ENCODE results near the gene FUT6. TPM values are rescaled to one million over a fixed set of nuclear protein-coding genes. Genes with fewer than 3 reads are reported as not detected.
"Not testable (repeated sequence)": the region's sequence is repeated elsewhere in the genome, so short reads cannot be mapped to it uniquely, and the experiment has no call there.

The FUT6 gene, protein sequence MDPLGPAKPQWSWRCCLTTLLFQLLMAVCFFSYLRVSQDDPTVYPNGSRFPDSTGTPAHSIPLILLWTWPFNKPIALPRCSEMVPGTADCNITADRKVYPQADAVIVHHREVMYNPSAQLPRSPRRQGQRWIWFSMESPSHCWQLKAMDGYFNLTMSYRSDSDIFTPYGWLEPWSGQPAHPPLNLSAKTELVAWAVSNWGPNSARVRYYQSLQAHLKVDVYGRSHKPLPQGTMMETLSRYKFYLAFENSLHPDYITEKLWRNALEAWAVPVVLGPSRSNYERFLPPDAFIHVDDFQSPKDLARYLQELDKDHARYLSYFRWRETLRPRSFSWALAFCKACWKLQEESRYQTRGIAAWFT
- not detected for total RNA-seq

GRCh38 chr19:5839065-5840017, at the start of gene FUT6:
Gene FUT6 (minus strand): TSS chr19:5839702. CDS start chr19:5832567, 7,135 bp downstream.
- H3K9me3 Mint-ChIP-seq, result no peaks in the 10 kb centered on the region
- DNase-seq, result no peak
- H3K36me3 Mint-ChIP-seq, result no peaks in the 10 kb centered on the region
- peaks cover 14% of the 10 kb centered on the region for H3K4me1 Mint-ChIP-seq
- no peak within 1 kb of the TSS for H3K27ac Mint-ChIP-seq
- H3K4me3 Mint-ChIP-seq, result no peak within 1 kb of the TSS
- no peaks in the 10 kb centered on the region for H3K27me3 Mint-ChIP-seq

DNA sequence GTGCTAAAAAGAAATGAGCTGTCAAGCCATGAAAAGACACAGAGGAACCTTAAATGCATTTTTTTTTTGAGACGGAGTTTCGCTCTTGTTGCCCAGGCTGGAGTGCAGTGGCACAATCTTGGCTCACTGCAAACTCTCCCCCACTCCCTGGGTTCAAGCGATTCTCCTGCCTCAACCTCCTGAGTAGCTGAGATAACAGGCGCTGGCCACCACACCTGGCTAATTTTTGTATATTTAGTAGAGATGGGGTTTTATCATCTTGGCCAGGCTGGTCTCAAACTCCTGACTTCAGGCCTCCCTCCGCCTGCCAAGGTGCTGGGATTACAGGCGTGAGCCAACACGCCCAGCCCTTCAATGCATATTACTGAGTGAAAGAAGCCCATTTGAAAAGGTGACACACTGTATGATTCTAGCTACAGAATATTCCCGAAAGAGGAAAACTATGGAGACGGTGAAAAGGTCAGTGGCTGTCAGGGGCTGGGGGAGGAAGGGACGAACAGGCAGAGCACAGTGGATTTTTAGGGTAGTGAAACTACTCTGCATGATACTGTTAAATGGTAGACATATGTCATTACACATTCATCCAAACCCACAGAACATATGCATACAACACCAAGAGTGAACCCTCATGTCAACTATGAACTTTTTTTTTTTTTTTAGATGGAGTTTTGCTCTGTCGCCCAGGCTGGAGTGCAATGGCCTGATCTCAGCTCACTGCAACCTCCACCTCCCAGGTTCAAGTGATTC, 44.7 kb upstream of the FUT6 start:
- H3K27ac Mint-ChIP-seq, H3K36me3 Mint-ChIP-seq, H3K9me3 Mint-ChIP-seq, H3K4me3 Mint-ChIP-seq, H3K4me1 Mint-ChIP-seq, DNase-seq: not testable (repeated sequence)
- H3K27me3 Mint-ChIP-seq, result peaks cover 55% of the 10 kb centered on the region

GRCh38 chr19:5883157-5883873, 43.8 kb upstream of the FUT6 start:
- not testable (repeated sequence) for H3K4me1 Mint-ChIP-seq, H3K4me3 Mint-ChIP-seq, H3K36me3 Mint-ChIP-seq, H3K9me3 Mint-ChIP-seq, DNase-seq, H3K27ac Mint-ChIP-seq
- peaks cover 54% of the 10 kb centered on the region for H3K27me3 Mint-ChIP-seq

DNA sequence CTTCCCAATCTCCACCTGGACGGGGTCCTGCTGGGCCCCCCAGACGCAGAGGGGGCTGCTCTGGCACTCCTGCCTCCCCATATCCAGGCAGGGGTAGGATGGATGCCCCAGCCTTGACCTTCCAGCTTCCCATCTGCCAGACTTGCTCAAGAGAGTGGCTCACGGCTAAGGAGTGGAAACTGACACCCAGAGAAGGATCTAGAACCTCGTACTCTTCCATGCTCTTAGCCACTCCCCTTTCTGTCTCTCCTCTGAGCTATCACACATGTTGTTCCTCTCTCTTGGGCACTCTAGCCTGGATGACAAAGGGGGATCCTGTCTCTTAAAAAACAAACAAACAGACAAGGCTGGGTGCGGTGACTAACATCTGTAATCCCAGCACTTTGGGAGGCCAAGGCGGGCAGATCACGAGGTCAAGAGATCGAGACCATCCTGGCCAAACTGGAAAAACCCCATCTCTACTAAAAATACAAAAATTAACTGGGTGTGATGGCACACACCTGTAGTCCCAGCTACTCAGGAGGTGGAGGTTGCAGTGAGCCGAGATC, 43.0 kb upstream of the FUT6 start:
- Mint-ChIP-seq H3K27ac (no peak overlapping the region), H3K4me1 (no peaks in the 10 kb centered on the region), H3K9me3 (no peaks in the 10 kb centered on the region), H3K4me3 (no peak overlapping the region), H3K36me3 (no peaks in the 10 kb centered on the region), H3K27me3 (peaks cover 56% of the 10 kb centered on the region)
- no peak for DNase-seq

DNA sequence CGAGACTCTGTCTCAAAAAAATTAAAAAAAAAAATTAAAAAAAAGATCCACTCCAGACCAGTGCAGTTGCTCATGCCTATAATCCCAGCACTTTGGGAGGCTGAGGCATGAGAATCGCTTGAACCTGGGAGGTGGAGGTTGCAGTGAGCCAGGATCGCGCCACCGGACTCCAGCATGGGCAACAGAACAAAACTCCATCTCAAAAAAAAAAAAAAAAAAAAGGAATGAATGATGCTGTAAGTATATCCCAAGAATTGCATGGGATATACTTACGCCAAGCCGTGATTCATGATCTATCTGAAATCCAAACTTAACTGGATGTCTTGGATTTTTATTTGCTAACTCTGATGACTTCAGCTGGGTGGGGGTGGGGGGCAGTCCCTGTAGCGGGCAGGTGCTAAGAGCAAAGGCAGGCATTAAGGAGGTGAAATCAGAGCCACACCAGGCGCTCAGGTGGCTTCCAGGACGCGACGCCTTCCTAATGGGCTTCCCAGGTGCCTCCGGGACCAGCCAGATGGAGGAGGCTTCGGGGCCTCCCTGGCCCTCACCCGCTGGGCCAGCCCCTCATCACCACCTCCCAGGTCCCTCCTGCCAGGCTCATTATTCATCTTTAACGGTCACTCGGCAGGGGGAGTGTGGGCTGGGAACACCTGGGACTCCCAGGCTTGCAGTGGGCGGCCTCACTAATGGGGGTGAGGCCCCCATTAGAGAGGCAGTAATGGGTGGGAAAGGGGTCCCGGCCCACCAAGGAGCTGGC, 42.2 kb upstream of the FUT6 start:
- Mint-ChIP-seq H3K27ac (no peak overlapping the region), H3K27me3 (peaks cover 57% of the 10 kb centered on the region), H3K36me3 (no peaks in the 10 kb centered on the region), H3K4me3 (no peak overlapping the region), H3K9me3 (no peaks in the 10 kb centered on the region), H3K4me1 (no peaks in the 10 kb centered on the region)
- DNase-seq, result no peak

DNA sequence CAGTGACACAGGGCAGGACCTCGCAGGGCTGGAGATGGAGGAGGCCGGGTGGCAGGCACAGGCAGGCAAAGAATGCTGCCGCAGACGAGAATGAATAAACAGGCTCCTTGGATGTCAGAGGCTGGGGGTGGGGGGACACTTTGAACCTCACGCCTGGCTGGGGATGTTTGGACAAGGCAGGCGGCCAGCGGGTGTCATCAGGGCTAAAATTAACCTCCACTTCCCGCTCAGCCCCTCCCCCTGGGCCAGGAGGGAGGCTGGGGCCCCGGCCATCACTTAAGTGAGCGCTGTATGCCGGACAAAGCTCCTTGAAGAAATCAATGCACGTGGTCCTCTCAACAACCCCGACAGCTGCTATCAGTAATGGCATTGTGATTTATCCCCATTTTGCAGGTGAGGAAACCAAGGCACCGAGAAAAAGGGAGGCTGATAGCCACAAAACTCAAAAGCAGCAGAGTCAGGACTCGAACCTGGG, 41.1 kb upstream of the FUT6 start:
- no peak overlapping the region for H3K4me3 Mint-ChIP-seq
- H3K27me3 Mint-ChIP-seq, result peaks cover 63% of the 10 kb centered on the region
- no peaks in the 10 kb centered on the region for H3K4me1 Mint-ChIP-seq
- no peaks in the 10 kb centered on the region for H3K9me3 Mint-ChIP-seq
- H3K27ac Mint-ChIP-seq, result no peak overlapping the region
- no peak for DNase-seq
- no peaks in the 10 kb centered on the region for H3K36me3 Mint-ChIP-seq

GRCh38 chr19:5880196-5880595, 40.7 kb upstream of the FUT6 start:
- no peak overlapping the region for H3K4me3 Mint-ChIP-seq
- no peaks in the 10 kb centered on the region for H3K36me3 Mint-ChIP-seq
- no peak for DNase-seq
- no peak overlapping the region for H3K27ac Mint-ChIP-seq
- H3K9me3 Mint-ChIP-seq, result no peaks in the 10 kb centered on the region
- H3K27me3 Mint-ChIP-seq, result peaks cover 60% of the 10 kb centered on the region
- H3K4me1 Mint-ChIP-seq, result no peaks in the 10 kb centered on the region

- Mint-ChIP-seq H3K27ac (no peak overlapping the region), H3K36me3 (no peaks in the 10 kb centered on the region), H3K9me3 (no peaks in the 10 kb centered on the region), H3K27me3 (peaks cover 52% of the 10 kb centered on the region), H3K4me1 (no peaks in the 10 kb centered on the region), H3K4me3 (no peak overlapping the region)
- no peak for DNase-seq
Observed at GRCh38 chr19:5877882-5878281, 38.4 kb upstream of the FUT6 start.

GRCh38 chr19:5877427-5877826, 37.9 kb upstream of the FUT6 start:
- Mint-ChIP-seq H3K9me3 (no peaks in the 10 kb centered on the region), H3K4me1 (no peaks in the 10 kb centered on the region), H3K27me3 (peaks cover 52% of the 10 kb centered on the region), H3K4me3 (no peak overlapping the region), H3K36me3 (no peaks in the 10 kb centered on the region), H3K27ac (no peak overlapping the region)
- no peak for DNase-seq

DNA sequence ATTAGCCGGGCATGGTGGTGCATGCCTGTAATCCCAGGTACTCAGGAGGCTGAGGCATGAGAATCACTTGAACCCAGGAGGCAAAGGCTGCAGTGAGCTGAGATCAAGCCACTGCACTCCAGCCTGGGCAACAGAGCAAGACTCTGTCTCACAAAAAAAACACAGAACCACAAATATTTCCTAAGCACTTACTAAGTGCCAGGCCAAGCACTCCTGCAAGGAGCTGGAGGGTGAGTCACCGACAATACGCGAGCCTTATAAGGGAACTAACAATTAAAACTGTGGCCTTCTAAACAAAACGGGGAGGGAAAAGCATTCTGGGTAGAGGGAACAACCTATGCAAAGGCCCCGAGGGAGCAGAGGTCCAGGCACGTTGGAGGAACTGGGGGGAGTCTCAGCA, 35.0 kb upstream of the FUT6 start:
- not testable (repeated sequence) for H3K4me1 Mint-ChIP-seq, H3K4me3 Mint-ChIP-seq, H3K9me3 Mint-ChIP-seq, DNase-seq, H3K36me3 Mint-ChIP-seq, H3K27ac Mint-ChIP-seq
- peaks cover 30% of the 10 kb centered on the region for H3K27me3 Mint-ChIP-seq

DNA sequence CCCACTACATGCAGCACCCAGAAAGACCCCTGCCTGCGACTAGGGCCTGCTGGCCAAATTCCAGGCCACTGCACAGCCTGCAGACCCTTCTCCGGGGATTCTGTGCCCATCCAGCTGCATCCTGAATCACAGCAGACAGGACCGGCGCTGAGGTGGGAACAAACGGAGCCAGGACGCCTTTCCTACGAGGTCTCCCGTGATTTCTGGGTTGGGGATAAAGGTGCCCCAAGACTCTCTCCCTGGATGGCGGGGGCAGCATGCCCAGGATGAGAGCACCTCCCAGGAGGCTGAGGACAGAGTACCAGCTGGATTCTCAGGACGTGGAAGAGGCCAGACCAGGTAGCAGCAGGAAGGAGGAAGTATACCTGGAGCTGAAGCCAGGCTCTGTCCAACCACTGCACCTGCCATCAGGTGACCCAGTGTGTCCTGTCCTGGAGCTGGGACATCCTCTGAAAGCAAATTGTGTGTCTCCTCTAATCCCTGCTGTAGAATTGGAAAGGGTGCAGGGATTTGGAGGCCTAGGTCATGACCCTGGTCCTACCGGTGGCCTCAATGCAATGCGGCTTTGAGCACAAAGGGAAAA, 34.2 kb upstream of the FUT6 start:
- H3K9me3 Mint-ChIP-seq, result no peaks in the 10 kb centered on the region
- no peak overlapping the region for H3K4me3 Mint-ChIP-seq
- H3K4me1 Mint-ChIP-seq, result no peaks in the 10 kb centered on the region
- no peak overlapping the region for H3K27ac Mint-ChIP-seq
- peaks cover 22% of the 10 kb centered on the region for H3K27me3 Mint-ChIP-seq
- DNase-seq, result no peak
- H3K36me3 Mint-ChIP-seq, result no peaks in the 10 kb centered on the region

- no peak overlapping the region for H3K4me3 Mint-ChIP-seq
- no peak for DNase-seq
- H3K9me3 Mint-ChIP-seq, result no peaks in the 10 kb centered on the region
- H3K36me3 Mint-ChIP-seq, result no peaks in the 10 kb centered on the region
- no peaks in the 10 kb centered on the region for H3K4me1 Mint-ChIP-seq
- H3K27me3 Mint-ChIP-seq, result no peaks in the 10 kb centered on the region
- H3K27ac Mint-ChIP-seq, result no peak overlapping the region
Observed at GRCh38 chr19:5870986-5871394, 31.5 kb upstream of the FUT6 start.
